DOHH2 (cell line): ENCODE measurements around the gene BICC1.
"Not testable (repeated sequence)": the region's sequence is repeated elsewhere in the genome, so short reads cannot be mapped to it uniquely, and the experiment has no call there.

Experiments
- H3F3A ChIP-seq: fragments of 200-600 bp; sonication (generic), shearing (Covaris generic); 2 replicates; pipeline ENCODE4 v1.6.0; 2016; ENCODE audit warnings: antibody characterized with exemption, mild to moderate bottlenecking; ENCODE audit not compliant: control insufficient read depth, insufficient read depth
- H3K27ac ChIP-seq: fragments of 200-600 bp; sonication (generic); 2 replicates; pipeline ENCODE4 v1.5.1; 2014; ENCODE audit warnings: low read depth, mild to moderate bottlenecking, low read length, moderate library complexity
- H3K27me3 ChIP-seq: fragments of 200-600 bp; sonication (generic); 2 replicates; pipeline ENCODE4 v1.6.1; 2014; ENCODE audit warnings: mild to moderate bottlenecking, low read length, mixed read lengths; ENCODE audit not compliant: control insufficient read depth
- H3K36me3 ChIP-seq: fragments of 200-600 bp; sonication (generic); 2 replicates; pipeline ENCODE4 v1.6.1; 2014; ENCODE audit warnings: mild to moderate bottlenecking, low read length, moderate library complexity, mixed read lengths; ENCODE audit not compliant: control insufficient read depth
- H3K4me1 ChIP-seq: fragments of 200-600 bp; sonication (generic); 2 replicates; pipeline ENCODE4 v1.6.1; 2014; ENCODE audit warnings: mild to moderate bottlenecking, low read length, mixed read lengths; ENCODE audit not compliant: control insufficient read depth
- H3K4me2 ChIP-seq: fragments of 200-600 bp; sonication (generic); 2 replicates; pipeline ENCODE4 v1.6.0; 2014; ENCODE audit warnings: mild to moderate bottlenecking, low read length, moderate library complexity
- H3K4me3 ChIP-seq: fragments of 200-600 bp; sonication (generic); 2 replicates; pipeline ENCODE4 v1.5.1; 2014; ENCODE audit warnings: mild to moderate bottlenecking, low read length, mixed read lengths
- H3K79me2 ChIP-seq: fragments of 200-600 bp; sonication (generic); 2 replicates; pipeline ENCODE4 v1.6.1; 2014; ENCODE audit warnings: mild to moderate bottlenecking, low read length, mixed read lengths; ENCODE audit not compliant: control insufficient read depth
- H3K9me2 ChIP-seq: fragments of 200-600 bp; sonication (generic); replicated peaks from 2 replicates; pipeline ENCODE4 v1.6.1; 2014; ENCODE audit warnings: mild to moderate bottlenecking, low read length, mixed read lengths; ENCODE audit not compliant: control insufficient read depth
- H3K9me3 ChIP-seq: fragments of 200-600 bp; sonication (generic); 2 replicates; pipeline ENCODE4 v1.6.1; 2014; ENCODE audit warnings: antibody characterized with exemption, low read length, mixed read lengths; ENCODE audit not compliant: control insufficient read depth, insufficient read depth
- H4K20me1 ChIP-seq: fragments of 200-600 bp; sonication (generic); 2 replicates; pipeline ENCODE4 v1.6.0; 2014; ENCODE audit warnings: low read depth, mild to moderate bottlenecking, antibody characterized with exemption, low read length, moderate library complexity; ENCODE audit not compliant: control insufficient read depth, insufficient read depth
- CTCF ChIP-seq: fragments of 200-600 bp; sonication (generic); IDR thresholded peaks from one replicate; pipeline ENCODE4 v1.5.1; 2014; ENCODE audit warnings: antibody characterized with exemption, mild to moderate bottlenecking, low read depth, low read length; ENCODE audit not compliant: poor library complexity, severe bottlenecking
- EZH2phosphoT487 ChIP-seq: fragments of 200-600 bp; sonication (generic); IDR thresholded peaks from 2 replicates; pipeline ENCODE4 v1.6.1; 2017; ENCODE audit warnings: borderline replicate concordance, mild to moderate bottlenecking, antibody characterized with exemption, low read length, moderate library complexity, mixed read lengths

BICC1 gene

GRCh38 chr10:58593008-58593407, 80.3 kb downstream of the BICC1 start:
- Histone ChIP-seq H3K27me3 (no peaks in the 10 kb centered on the region), H3K4me2 (no peak overlapping the region), H3K9me2 (no peaks in the 10 kb centered on the region), H4K20me1 (no peaks in the 10 kb centered on the region), H3K9me3 (no peaks in the 10 kb centered on the region), H3F3A (no peaks in the 10 kb centered on the region), H3K36me3 (no peaks in the 10 kb centered on the region), H3K27ac (no peak overlapping the region), H3K79me2 (no peaks in the 10 kb centered on the region), H3K4me3 (no peak overlapping the region), H3K4me1 (no peaks in the 10 kb centered on the region)
- TF ChIP-seq EZH2phosphoT487 (no peak), CTCF (no peak)

GRCh38 chr10:58597211-58597610, 84.5 kb downstream of the BICC1 start:
- not testable (repeated sequence) for H3K4me2 ChIP-seq, H4K20me1 ChIP-seq, H3K4me3 ChIP-seq, H3K36me3 ChIP-seq, H3K4me1 ChIP-seq, H3K27me3 ChIP-seq, H3K27ac ChIP-seq, H3K79me2 ChIP-seq, H3K9me2 ChIP-seq, H3K9me3 ChIP-seq, H3F3A ChIP-seq

GRCh38 chr10:58599927-58600553, 87.4 kb downstream of the BICC1 start:
- no peak overlapping the region for H3K27ac ChIP-seq
- no peak overlapping the region for H3K4me3 ChIP-seq
- H3K79me2 ChIP-seq = no peaks in the 10 kb centered on the region

GRCh38 chr10:58608351-58608750, 95.7 kb downstream of the BICC1 start:
- Histone ChIP-seq H3F3A (no peaks in the 10 kb centered on the region), H3K27ac (no peak overlapping the region), H3K9me2 (no peaks in the 10 kb centered on the region), H3K27me3 (no peaks in the 10 kb centered on the region), H4K20me1 (no peaks in the 10 kb centered on the region), H3K9me3 (no peaks in the 10 kb centered on the region), H3K4me2 (no peak overlapping the region), H3K4me1 (no peaks in the 10 kb centered on the region), H3K79me2 (no peaks in the 10 kb centered on the region), H3K4me3 (no peak overlapping the region), H3K36me3 (no peaks in the 10 kb centered on the region)
- TF ChIP-seq EZH2phosphoT487 (no peak), CTCF (no peak)

More at GRCh38 chr10:58599927-58600553, 87.4 kb downstream of the BICC1 start:
- Histone ChIP-seq H3K4me1 (no peaks in the 10 kb centered on the region), H3K9me2 (no peaks in the 10 kb centered on the region), H3F3A (no peaks in the 10 kb centered on the region), H3K36me3 (no peaks in the 10 kb centered on the region), H3K4me2 (no peak overlapping the region), H3K9me3 (no peaks in the 10 kb centered on the region), H4K20me1 (no peaks in the 10 kb centered on the region), H3K27me3 (no peaks in the 10 kb centered on the region)
- TF ChIP-seq EZH2phosphoT487 = no peak
- TF ChIP-seq CTCF = no peak
